NCI-H2196 treated with DMSO at 0.1 percent for 48 hours (cell line): ENCODE results near the gene PDE6H.

ENCODE experiments used
- DNase-seq: peaks from one replicate; lab custom pipeline; 2025; ENCODE audit not compliant: unreplicated experiment; lab: John Stamatoyannopoulos, UW

Gene PDE6H

DNA sequence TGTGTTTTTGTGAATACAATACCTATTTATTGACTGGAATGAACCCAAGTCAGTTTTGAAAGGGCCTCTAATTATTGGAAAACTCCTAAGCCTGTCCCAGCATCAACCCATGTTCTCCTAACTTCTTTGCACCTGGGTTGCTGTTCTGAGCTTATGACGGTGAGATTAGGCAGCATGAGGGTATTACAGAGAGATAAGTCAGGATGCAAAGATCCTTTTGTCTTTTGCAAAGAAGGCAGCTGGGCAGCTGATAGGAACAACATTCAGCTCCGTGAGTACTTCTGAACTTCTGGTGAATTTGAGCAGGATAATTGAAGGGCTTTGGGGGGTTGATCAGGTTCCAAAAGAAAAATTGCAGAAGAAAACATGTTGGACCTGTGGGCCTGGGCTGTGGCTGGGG, at the start of gene PDE6H:
Gene PDE6H, plus strand, starts transcription at position 227 of the 400 bp plus-strand sequence. CDS start 4,971 bp downstream, outside the sequence.
- DNase-seq: no peak

DNA sequence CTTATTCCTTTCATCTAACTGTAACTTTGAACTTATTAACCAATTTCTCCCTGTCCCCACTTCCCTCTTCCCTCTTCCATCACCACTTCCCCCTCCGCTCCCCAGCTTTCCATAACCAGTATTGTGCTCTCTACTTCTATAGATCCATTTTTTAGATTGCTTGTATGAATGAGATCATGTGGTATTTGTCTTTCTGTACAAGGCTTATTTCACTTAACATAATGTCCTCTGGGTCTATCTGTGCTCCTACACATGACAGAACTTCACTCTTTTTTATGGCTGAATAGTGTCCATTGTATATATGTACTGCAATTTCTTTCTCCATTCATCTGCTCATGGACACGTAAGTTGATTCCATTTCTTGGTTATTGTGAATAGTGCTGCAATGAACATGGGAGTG, 48.9 kb upstream of the PDE6H start:
- no peak for DNase-seq

DNA sequence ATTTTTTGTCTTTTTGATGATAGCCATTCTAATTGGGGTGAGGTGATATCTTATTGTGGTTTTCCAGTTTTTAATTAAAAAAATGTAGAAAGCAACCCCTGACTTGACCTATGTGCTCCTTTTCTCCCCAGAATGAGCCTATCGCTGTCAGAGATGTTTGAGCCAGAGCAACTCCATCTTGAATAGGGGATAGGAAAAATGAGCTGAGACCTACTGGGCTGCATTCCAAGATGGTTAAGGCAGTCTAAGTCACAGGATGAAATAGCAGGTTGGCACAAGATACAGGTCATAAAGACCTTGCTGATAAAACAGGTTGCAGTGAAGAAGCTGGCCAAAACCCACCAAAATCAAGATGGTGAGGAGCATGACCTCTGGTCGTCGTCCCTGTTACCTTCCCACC, 48.3 kb upstream of the PDE6H start:
- DNase-seq: no peak

DNA sequence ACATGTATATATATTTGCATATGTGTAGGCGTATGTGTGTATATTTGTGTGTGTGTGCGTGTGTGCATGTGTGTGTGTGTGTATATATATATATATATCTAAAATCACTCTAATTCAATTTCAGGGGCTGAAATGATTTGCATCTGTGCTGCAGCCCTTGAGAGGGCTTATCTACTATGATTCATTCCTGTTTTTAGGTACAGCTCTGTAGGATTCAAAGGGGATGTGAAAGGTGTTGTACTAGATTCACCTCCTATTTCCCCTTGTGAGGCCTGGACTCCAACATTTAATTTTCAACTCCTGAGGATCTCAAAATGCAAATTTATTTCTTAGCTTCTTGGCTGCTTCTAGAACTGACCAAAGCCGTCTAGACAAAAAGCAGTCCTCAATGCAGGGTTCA, 45.6 kb upstream of the PDE6H start:
- DNase-seq: no peak

DNA sequence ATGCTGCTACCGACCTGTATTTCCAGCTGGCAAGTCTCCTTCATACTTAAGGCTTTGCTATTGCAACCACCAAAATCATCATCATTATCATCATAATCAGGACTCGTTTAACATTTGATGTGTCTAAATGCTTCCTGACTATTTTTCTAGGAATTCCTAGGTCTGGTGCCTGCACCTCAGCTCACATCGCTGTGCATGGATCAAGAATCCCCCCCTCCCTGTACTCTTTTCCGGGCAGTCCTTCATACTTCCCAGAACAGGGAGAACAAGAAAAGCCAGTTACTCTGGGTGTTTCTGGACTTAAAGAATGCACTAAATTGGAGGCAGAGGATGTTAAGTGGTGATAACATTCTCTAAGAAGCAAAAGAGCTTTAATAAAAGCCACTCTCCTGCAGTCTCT, 43.9 kb upstream of the PDE6H start:
- DNase-seq: no peak

DNA sequence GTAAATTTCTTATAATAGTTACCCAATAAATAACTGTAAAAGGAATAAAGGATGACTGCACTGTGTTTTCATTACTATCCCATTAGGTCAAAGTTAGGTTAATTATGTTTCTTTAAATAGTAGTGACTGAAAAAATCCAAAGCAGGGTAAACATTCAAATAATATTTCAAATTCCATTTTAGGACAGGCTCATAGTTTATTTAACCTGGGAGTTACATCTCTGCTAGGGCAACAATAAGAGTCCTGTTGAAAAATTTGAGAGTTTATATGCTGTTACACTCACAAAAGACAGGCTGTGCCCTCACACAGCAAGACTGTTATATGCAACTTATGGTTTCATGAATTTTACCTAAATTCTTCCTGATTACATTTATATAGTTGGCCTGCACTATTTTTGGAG, 42.5 kb upstream of the PDE6H start:
- no peak for DNase-seq

DNA sequence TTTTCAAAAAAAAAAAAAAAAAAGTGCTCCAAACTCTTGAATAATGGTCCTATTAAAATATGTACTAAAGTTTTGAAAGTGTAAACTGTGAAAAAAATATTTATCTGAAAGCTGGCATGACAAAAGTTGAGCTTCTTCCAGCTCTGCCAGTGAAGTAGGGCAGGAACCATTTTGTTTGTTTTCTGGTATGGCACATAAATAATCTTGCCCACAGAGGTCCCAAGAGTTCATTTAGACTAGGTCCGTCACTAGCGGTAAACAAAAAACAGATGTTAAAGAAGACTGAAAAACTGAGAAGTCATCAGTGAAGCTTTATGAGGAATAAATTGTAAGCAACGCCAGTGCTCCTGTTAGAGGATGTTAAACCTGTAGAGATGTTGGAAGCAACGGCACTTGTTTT, 41.5 kb upstream of the PDE6H start:
- DNase-seq: no peak

DNA sequence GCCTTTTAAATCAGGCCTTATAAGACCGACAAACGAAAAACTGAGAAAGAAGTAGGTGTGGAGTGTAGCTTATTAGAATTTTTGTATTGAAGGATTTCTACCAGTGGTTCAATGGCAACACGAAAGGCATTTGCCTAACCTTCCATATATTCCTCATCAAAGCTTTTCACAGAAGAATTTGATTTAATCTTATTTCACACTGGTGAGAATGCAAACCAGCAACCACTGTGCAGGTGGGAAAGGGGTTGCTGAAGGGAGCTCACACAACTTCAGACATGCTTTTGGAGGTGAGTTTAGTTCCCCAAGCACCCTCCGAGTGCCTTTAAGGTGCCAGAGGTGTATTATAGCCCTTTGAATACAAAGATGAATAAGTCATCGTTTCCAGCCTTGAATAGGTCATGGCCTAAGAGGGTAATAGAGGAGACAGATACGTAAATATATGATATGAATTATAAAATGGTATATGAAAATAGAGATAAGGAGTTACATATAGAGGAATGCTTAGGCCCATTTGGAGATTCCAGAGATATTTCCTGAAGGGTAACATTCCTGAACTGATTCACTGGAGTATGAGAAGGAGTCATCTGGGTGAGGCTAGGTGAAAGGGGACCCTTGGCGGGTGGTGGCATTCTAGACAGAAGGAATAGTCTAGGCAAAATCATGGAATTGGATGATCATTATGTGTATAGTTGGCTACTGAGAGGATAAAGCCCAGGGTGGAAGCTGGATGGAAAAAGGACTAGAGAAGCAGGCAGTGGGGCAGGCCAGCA, 40.9 kb upstream of the PDE6H start:
- no peak for DNase-seq

DNA sequence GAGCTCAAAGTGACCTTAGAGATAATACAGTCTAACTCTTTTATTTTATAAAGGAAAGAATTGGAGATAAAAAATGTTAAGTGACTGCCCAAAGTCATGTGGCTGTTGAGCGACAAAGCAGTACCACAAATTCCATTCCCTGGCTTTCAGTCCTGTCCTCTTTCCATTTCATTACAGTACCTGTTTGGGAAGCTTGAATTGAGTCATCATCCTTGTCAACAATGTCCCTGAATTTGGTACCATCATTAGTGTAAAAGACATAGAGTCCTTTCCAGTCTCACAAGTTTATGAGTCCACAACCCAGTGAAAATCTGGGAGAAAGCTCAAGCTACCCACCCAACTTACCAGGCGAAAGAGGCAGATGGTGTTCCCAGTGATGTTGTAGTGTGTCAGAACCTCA, 38.3 kb upstream of the PDE6H start:
- DNase-seq: no peak

DNA sequence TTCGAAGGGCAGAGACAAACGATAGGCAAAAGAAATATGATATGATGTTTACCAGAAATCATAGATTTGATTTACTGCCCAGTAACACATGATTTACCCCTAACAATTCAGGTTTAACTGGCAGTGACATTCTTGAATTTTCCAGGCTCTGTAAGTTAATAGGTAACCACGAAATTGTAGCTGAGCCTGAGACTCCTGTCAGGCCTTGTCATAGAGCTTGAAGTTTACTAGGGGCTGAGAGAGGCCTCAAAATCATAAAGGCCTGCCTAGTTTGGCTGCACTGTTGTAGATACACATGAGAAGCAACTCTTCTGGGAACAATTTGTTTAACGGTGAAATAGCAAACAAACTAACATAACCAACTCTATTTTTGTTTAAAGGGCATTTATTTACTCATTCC, 37.8 kb upstream of the PDE6H start:
- no peak for DNase-seq

DNA sequence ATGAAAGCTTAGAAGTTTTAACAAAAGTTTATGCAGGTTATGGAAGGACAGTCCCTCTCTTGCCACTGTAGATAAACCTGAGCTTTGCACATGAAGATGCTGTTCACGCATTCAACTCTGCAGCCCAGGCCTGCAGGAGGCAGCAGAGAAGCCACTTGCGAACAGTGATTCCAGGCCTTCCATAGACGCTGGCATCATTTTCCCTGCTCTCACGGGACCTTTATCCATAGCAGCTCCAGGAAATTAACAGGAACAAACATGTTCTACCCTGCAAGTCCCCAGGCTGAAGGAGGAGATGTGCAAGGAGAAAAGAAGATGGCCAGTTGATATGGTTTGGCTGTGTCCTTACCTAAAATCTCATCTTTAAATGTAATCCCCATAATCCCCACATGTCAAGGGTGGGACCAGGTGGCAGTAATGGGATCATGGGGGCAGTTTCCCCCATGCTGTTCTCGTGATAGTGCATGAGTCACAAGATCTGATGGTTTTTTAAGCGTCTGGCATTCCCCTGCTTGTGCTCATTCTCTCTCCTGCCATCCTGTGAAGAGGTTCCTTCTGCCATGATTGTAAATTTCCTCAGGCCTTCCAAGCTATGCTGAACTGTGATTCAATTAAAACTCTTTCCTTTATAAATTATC, 36.5 kb upstream of the PDE6H start:
- DNase-seq: no peak

DNA sequence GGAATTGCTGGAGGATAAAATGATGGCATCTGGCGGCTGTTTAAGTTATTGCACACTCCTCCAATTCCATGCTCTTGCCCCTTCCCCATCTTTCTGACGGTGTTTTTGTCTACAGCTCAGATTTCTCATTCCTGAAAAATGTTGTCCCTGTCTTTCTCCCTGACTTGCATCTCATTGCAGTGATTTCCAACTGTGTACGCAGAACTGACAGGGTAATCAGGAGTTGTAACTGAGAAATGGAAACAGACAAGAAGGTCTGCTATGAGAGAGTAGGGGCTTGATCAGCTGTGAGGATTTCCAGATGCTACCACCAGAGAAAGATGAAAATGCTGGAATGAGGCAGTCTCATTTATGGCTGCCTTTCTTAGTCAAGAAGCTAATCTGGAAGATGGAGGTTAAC, 35.8 kb upstream of the PDE6H start:
- no peak for DNase-seq

DNA sequence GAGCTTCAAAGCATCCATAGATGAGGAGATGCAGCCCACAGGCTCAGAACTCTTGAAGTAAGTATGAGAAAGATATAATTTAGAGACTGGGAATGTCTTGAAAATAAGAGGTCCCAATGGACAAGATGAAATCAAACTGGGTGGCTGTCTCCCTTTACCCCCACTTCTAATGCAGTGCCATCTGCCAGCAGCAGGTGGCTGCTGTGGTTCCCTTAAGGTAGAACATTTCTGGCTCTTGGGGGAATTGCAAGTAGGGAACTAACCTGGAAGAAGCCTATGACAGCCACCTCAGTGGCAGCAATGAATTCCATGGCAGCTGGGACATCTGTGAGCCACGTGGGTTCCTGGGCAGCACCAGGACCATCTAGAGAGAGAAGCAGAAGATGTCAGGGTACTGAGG, 35.2 kb upstream of the PDE6H start:
- no peak for DNase-seq

DNA sequence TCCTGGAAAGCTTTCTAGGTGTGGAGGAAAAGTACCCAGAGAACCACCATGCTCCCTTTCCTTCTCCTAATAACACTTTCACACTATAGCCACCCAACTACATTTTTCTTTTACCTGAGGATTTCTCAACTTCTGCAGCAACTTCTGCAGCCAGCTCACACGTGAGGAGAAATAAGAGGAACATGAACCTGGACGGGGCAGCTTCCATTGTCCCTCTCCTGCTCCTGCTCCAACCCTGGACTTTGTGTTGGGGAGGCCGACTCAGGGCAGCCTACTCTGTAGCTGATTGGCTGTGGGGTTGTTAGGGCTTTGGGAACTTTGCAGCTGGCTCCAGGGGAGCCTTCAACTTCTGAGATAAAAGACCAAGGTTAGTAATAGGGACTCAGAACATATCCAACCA, 34.5 kb upstream of the PDE6H start, which contains the start of gene ERP27:
Gene ERP27, minus strand, starts transcription at position 237 of the 400 bp plus-strand sequence. Its CDS starts 29 bp downstream, at position 208.
- DNase-seq: no peak

DNA sequence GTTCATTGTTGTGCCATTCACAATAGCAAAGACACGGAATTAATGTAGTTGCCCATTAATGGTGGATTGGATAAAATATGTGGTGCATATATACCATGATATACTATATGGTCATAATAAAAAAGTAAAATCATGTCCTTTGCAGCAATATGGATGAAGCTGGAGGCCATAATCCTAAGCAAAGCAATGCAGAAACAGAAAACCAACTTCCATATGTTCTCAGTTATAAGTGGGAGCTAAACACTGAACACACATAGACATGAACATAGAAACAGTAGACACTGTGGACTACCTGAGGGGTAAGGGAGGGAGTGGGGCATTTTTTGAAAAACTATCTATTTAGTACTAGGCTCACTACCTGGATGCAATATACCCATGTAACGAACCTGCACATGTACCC, 31.5 kb upstream of the PDE6H start:
- no peak for DNase-seq

DNA sequence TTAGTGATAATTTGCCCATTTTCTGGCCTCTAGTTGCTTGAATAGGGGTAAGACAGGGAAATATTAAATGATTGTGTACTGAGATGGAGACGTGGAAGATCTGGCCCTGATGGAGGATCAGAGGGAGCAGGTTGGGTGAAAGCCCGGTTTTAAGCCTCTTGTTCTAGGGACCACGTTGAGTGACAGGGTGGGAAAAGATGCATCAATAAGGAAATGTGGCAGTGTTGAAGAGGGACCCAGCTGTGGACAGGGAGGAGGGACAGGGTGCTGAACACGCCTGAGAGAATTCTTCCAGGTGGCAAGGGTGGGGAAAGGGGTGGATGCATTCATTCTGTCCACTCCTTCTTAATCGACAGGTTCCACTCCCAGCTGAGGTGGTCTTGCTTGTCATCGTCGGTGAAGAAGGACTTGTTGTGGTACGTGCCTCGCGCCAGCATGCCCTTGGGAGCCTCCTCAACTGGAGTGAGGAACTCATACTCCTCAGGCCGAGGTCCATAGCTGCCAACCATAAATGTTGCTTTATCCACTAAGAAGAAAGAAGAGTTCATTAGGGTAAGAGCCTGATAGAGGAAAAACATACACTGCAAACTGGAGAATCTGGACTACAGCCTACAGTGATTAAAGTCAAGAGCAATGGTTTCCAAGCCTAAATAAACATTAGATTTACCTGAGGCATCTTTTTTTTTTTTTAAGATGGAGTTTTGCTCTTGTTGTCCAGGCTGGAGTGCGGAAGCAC, 30.5 kb upstream of the PDE6H start:
- DNase-seq: no peak

DNA sequence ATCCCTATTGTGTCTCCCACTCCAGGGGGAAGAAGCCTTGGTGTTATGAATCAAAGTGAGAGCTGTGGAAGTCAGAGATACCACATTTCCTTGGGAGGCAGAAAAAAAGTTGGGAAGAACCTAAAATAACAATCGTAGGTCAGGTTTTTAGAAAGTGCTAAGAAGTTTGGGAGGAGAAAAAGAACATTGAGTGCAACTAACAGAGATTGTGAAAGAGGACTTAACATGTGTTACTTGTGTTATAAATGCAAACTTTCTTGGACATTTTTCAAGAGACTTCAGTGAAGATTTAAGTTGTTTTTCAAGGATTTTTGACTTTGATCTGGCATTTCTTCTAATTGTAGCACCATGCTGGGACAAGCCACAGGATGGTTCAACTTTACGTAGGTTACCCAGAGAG, 26.7 kb upstream of the PDE6H start:
- no peak for DNase-seq

DNA sequence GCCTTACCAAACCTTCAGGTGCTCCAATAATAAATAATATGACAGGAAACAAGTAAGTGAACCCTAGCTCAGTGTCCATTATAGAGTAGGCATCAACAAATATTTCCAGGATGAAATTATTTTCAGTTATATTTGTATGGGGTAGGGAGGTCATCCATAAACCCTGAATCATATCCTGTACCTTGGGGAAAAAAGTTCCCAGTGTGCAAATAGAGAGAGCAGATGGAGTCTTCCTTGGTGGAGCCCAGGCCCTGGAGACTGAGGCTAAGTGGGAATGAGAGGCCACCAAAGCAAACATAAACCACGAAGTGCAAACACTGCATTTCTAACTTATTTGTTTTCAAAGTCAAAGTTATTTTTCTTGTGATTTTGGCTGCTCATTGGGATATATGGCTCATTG, 26.0 kb upstream of the PDE6H start:
- no peak for DNase-seq

DNA sequence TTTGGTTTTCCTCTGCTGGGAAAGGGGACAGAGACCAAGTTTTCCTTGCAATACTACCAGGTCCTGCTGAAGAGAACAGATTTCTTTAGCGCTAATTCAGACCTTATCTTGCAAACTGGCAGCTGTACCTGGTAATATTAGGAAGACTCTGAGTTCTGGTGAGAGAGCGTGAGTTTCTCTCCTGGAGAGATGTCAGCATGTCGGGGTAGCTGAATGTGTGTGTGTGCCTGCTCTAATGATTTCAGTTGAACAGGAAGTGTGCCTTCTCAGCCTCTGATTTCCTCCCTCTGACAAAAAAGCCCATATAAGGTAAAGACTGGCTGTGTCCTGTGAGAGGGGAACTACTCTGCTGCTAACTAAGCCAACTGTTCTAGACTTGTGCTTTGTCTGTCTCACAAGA, 24.2 kb upstream of the PDE6H start:
- DNase-seq: no peak

DNA sequence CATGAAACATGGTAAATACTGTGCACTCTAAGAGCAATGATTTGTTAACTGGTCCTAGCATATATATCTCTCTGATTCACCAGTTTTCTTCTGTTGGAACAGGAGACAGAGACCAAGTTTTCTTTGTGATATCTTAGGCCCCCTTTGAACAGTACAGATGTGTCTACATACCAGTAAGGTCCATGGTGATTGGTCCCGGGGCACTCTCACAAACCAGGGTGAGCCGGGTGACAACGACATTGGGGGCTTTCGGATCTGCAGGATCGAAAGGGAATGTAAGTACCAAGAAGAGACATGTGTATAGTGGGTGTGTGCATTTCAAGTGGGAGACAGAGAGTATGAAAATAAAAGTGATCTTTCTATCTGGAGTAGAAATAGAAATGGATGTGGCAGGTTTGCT, 23.2 kb upstream of the PDE6H start:
- DNase-seq: no peak

DNA sequence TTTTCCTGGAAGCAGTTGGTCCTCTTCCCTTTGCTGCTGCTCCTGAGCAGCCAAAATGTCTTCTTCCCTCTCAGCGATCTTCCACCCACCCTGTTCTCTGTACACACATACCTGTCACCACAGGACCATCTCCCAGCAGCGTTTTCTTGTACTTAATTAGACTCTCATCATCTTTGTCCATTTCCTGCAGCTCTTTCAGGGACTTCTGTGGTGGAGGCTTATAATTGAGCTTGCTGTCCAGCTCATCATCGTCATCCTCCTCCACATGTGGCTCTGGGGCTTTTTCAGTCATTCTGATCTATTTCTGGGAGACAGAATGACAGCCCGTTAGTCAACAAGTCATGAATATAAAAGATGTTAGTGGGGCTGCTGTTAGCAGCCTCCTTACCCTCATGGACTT, 22.4 kb upstream of the PDE6H start:
- no peak for DNase-seq
